Stimulated activated naive CD8-positive, alpha-beta T cell treated with anti-CD3 and anti-CD28 coated beads, Interleukin-15, amount 100 ng/mL, for 72 hours (primary cell): ENCODE measurements around the gene ATP5PB.

Source experiments
- ATAC-seq: fragments of 150-1000 bp; cut with Tn5 transposase; 2 replicates; pipeline ENCODE4 v1.10.0; 2021; ENCODE audit warnings: mild to moderate bottlenecking, moderate library complexity
- DNase-seq, 2 donors: peaks; one replicate each; pipeline ENCODE4 v3.0.0; 2021 to 2022
- H3K27ac Mint-ChIP-seq, 2 donors: one replicate each; pipeline ENCODE4 v1.8.0; 2022; ENCODE audit warnings: mild to moderate bottlenecking in 2 of 2, mixed read lengths in 2 of 2, moderate library complexity in 2 of 2
- H3K27me3 Mint-ChIP-seq: one replicate; pipeline ENCODE4 v1.8.0; 2022; ENCODE audit warnings: mixed read lengths
- H3K4me1 Mint-ChIP-seq: one replicate; pipeline ENCODE4 v1.8.0; 2022; ENCODE audit warnings: mild to moderate bottlenecking, mixed read lengths
- H3K4me3 Mint-ChIP-seq, 2 donors: one replicate each; pipeline ENCODE4 v1.8.0; 2022; ENCODE audit warnings: mild to moderate bottlenecking in 2 of 2, mixed read lengths in 2 of 2, moderate library complexity in 1 of 2
- H3K9me3 Mint-ChIP-seq, 2 donors: one replicate each; pipeline ENCODE4 v1.8.0; 2022; ENCODE audit warnings: mixed read lengths in 2 of 2

Gene ATP5PB, protein sequence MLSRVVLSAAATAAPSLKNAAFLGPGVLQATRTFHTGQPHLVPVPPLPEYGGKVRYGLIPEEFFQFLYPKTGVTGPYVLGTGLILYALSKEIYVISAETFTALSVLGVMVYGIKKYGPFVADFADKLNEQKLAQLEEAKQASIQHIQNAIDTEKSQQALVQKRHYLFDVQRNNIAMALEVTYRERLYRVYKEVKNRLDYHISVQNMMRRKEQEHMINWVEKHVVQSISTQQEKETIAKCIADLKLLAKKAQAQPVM

DNA sequence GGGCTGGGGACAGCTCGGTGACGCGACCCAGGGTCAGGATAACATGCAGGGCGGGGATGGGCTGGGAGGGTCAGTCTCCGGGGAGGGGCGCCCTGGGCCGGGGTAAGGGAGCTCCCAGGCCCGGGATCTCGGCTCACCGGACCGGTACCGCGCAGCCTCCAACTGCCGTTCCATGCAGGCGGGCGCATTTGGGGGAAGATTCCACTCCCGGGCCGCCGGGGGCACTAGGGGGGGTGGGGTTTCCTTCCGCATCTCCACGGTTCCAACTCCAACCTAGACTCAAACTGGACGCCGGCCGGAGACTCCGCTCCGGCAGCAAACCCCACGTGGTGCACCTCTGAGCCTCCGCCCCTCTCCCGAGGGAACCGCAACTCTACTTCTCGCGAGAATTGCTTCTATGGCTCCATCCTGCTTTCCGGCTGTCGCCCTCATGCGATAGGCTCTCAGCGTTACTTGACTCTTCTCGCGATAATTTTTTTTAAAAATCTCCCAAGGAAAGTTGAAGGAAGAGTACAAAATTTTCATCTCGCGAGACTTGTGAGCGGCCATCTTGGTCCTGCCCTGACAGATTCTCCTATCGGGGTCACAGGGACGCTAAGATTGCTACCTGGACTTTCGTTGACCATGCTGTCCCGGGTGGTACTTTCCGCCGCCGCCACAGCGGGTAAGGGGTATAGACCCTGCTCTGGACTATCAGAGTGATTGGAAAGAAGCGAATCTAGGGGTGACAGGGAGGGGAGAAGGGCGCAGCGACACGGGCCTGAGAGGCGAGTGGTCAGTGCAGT, at the start of gene ATP5PB, which contains the start of gene WDR77:
ATP5PB (plus strand) TSS at position 547 of the 785 bp plus-strand sequence; CDS start at position 625, 78 bp downstream.
WDR77 (minus strand) TSS at position 339 of the 785 bp plus-strand sequence; CDS start at position 252, 87 bp downstream.
- Mint-ChIP-seq H3K9me3 (no peaks in the 10 kb centered on the region), H3K4me1 (peaks cover 67% of the 10 kb centered on the region), H3K27me3 (no peaks in the 10 kb centered on the region), H3K4me3 (peak within 1 kb of the TSS; percentile 100), H3K27ac (peak within 1 kb of the TSS; percentile 99 to 100)
- peak; percentile 96 for ATAC-seq
- DNase-seq: peak; percentile 90 to 96

DNA sequence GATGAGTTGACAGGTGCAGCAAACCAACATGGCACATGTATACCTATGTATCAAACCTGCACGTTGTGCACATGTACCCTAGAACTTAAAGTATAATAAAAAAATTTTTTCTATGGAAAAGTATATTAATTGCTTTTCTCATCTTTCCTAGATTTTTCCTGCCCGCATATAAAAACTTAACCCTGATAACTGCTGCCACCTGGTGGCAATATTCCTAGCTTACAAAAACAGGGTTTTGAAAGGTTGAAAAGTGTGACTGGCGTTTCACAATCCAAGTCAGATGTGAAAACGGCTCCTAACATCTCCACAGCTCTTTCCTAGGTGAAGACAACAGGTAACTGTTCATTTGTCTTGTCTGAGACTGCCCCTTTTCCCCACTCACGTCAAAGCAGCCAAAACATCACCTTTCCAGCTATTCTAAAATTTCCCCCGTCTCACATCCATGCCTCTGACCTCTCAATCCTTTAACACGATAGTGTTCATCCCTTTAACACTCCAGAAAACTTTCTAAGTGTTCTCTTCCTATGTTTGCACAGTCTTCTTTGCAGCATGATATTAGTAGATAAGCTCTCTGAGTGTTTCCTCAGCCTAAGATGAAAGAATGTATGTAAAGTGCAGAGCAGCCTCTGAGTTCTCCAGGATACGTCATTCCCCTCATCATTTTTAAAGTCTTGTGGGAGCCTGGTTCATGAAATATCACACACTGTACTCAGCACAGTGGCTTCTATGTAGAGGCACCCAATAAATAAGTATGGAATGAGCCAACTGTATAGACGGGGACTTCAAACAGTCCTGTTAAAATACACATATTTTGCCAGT, 49.3 kb upstream of the ATP5PB start:
- Mint-ChIP-seq H3K9me3 (peaks cover 0 to 7% of the 10 kb centered on the region in 2 donors), H3K27ac (peak overlapping the region in 1 of 2 donors; percentile 86), H3K4me1 (peaks cover 28% of the 10 kb centered on the region), H3K27me3 (no peaks in the 10 kb centered on the region), H3K4me3 (no peak overlapping the region)
- DNase-seq: no peak
- ATAC-seq: no peak

DNA sequence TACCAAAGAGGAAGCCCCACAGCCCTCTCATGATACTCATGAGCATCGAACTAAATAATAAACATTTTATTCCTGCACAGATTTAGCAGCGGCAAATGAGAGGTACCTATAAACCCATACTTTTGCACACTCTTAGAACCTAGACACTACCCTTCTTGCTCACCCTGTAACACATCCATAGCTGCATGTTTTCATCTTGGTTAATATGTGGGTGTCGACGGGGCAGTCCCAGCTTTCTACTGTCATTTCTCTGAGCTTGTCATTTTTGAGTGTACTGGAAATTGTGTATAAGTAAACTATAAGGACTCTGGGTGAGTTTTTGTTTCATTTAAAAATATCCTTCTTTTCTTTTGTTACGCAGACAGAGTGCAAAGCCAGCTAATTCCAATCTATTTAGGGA, 47.2 kb upstream of the ATP5PB start:
- no peak overlapping the region for H3K27ac Mint-ChIP-seq
- H3K27me3 Mint-ChIP-seq: no peaks in the 10 kb centered on the region
- ATAC-seq (peak; percentile 54), DNase-seq (no peak)
- peaks cover 49% of the 10 kb centered on the region for H3K4me1 Mint-ChIP-seq
- no peak overlapping the region for H3K4me3 Mint-ChIP-seq
- H3K9me3 Mint-ChIP-seq: peaks cover 0 to 7% of the 10 kb centered on the region in 2 donors

DNA sequence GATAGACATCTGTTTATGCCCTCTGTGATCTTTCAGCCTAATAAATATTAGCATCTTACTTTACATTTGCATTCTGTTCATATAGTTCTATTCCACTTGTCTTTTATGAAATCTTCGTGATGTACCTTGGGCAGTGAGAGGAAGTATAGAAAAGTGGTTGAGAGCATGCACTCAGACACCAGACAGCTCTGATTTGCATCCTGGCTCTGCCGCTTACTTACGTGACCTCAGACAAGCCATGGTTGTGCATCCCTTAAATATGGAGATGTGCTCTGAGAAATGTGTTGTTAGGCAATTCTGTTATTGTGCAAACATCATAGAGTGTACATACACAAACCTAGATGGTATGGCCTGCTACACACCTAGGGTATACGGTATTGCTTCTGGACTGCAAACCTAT, 44.7 kb upstream of the ATP5PB start:
- DNase-seq: no peak
- Mint-ChIP-seq H3K9me3 (no peaks in the 10 kb centered on the region), H3K27ac (no peak overlapping the region), H3K4me3 (no peak overlapping the region), H3K4me1 (peaks cover 45% of the 10 kb centered on the region), H3K27me3 (no peaks in the 10 kb centered on the region)
- no peak for ATAC-seq

DNA sequence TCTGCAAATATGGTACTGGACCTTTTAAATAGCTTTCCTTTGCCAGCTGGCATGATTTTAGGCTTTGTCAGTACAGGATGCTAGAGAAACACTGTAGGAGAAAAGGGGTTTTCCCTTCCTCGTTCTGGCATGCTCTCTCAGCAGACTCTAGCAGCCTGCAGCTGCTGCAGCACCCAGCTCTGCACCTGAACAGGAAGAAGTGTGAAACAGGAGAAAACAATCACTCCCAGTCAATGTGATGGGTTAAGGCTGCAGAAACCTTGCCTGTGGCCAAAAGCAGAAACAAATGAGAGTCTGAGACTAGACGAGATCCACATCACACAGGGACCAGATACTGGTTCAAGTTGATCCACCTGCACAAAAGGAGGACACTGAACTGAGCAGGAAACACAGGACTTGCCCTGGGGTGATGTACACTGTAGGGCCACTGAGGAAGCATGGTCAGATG, 42.9 kb upstream of the ATP5PB start:
- Mint-ChIP-seq H3K9me3 (no peaks in the 10 kb centered on the region), H3K27me3 (no peaks in the 10 kb centered on the region), H3K4me1 (peaks cover 38% of the 10 kb centered on the region), H3K4me3 (peak overlapping the region; percentile 9 to 59), H3K27ac (no peak overlapping the region)
- peak; percentile 96 for ATAC-seq
- peak; percentile 26 to 27 for DNase-seq

DNA sequence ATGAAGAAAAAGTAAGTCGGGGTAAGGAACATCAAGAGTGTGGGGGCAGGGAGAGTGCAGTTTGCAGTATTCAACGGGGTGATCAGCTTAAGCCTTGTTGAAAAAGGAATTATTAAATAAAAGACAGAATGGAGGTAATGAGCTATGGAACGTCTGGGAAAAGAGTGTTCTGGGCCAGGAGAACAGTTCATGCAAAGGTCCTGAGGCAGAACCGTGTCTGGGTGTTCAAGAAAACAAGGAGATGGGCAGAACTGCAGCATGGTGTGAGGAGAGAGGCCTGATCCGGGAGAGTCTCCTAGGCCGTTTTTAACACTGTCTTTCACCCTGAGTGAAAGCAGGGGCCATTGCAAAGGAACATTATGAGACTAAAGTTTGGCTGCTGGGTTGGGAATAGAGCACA, 42.0 kb upstream of the ATP5PB start:
- no peaks in the 10 kb centered on the region for H3K9me3 Mint-ChIP-seq
- no peak overlapping the region for H3K4me3 Mint-ChIP-seq
- DNase-seq: no peak
- H3K4me1 Mint-ChIP-seq: peaks cover 32% of the 10 kb centered on the region
- H3K27me3 Mint-ChIP-seq: no peaks in the 10 kb centered on the region
- ATAC-seq: no peak
- H3K27ac Mint-ChIP-seq: no peak overlapping the region

DNA sequence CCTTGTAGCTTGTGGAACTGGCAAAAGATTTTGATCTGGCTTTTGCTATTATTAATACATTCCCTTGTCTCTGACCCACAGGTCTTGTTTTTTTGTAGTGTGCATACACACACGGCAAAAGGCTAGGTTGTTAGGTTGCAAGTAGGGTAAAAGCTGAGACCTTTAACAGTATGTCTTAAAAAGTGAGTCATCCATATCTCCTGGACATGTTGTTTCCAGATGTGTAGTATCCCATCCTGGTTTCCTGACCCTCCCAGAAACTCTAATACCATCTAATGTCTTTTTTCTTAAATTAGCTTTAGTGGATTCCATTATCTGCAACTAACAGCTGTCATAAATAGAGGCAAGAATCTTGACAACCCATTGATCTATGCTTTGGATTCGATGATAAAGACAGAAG, 36.4 kb upstream of the ATP5PB start:
- no peaks in the 10 kb centered on the region for H3K4me1 Mint-ChIP-seq
- H3K27ac Mint-ChIP-seq: no peak overlapping the region
- H3K27me3 Mint-ChIP-seq: no peaks in the 10 kb centered on the region
- ATAC-seq (no peak), DNase-seq (no peak)
- H3K9me3 Mint-ChIP-seq: no peaks in the 10 kb centered on the region
- H3K4me3 Mint-ChIP-seq: no peak overlapping the region

DNA sequence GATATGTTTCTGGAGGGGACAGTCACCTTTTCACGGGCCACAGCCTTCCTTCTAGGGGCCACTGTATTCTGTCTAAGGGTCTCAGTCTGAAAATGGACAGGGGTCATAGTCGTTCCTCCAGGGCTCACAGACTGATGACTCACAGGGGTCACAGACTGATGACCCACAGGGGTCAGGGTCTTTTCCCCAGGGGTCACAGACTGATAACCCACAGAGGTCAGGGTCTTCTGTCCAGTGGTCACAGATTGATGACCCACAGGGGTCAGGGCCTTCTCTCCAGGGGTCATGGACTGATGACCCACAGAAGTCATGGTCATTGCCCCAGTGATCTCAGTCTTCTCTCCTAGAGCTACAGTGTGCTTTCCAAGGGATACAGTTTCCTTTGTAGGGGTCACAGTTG, 34.5 kb upstream of the ATP5PB start:
- Mint-ChIP-seq H3K4me1 (no peaks in the 10 kb centered on the region), H3K9me3 (no peaks in the 10 kb centered on the region), H3K27ac (no peak overlapping the region), H3K27me3 (no peaks in the 10 kb centered on the region), H3K4me3 (no peak overlapping the region)
- ATAC-seq (no peak), DNase-seq (no peak)

DNA sequence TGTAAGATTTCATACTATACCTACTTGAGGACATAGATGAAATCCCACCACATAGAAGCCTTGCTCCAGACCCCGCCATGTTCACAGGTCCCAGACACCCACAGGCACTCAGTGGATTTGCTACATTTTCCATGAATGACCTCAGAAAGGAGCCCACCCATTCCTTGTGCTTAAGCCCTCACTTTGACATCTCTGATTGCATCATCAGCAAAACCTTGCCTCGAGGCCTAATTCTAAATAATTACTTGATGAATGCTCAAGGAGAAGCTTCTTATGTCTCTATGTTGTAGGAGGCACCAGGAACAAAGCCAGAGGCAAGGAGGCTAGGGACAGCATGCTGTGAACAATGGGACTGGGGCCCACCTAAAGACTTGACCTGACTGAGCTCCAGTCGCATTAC, 33.8 kb upstream of the ATP5PB start:
- no peaks in the 10 kb centered on the region for H3K27me3 Mint-ChIP-seq
- no peak overlapping the region for H3K27ac Mint-ChIP-seq
- no peak overlapping the region for H3K4me3 Mint-ChIP-seq
- H3K4me1 Mint-ChIP-seq: no peaks in the 10 kb centered on the region
- no peaks in the 10 kb centered on the region for H3K9me3 Mint-ChIP-seq
- DNase-seq (no peak), ATAC-seq (no peak)

DNA sequence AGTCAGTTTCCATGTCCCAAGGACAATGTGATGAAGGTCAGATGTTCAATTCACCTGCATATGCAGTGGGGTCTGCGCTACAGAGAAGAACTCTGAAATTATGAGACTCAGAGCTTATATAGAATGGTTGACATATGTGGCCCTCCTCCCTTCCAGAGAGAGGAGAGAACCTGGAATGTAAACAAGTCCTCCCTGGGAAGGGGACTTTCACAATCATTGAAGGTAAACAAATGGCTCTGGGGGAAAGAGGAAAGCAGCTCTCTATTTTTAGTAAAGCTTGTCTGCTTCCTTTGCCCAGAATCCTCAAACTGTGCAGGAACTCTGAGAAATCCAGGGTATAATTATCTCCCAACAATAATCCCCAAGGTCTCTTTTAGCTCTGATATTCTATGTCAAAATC, 31.5 kb upstream of the ATP5PB start:
- H3K27ac Mint-ChIP-seq: no peak overlapping the region
- no peak for DNase-seq
- no peak overlapping the region for H3K4me3 Mint-ChIP-seq
- H3K4me1 Mint-ChIP-seq: no peaks in the 10 kb centered on the region
- no peaks in the 10 kb centered on the region for H3K9me3 Mint-ChIP-seq
- no peaks in the 10 kb centered on the region for H3K27me3 Mint-ChIP-seq
- ATAC-seq: no peak

DNA sequence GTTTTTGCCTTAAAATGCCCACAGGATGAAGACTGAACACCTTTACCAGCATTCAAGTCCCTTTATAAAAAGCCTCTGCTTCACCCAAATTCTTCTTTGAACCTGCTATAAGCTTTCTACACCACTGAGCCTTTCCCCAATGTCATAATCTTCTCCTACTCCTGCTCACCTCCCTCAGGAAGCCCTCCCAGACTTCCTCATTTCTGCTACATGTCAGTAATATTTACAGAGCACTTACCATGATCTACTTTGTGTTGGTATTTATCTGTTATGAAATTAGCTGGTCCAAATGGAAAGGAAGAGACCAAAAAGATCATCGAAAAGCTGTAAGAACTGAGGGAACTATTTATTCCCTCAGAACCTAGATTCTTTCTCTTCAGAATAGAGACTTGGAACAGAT, 30.2 kb upstream of the ATP5PB start:
- H3K27me3 Mint-ChIP-seq: no peaks in the 10 kb centered on the region
- no peak overlapping the region for H3K27ac Mint-ChIP-seq
- H3K4me3 Mint-ChIP-seq: no peak overlapping the region
- H3K9me3 Mint-ChIP-seq: no peaks in the 10 kb centered on the region
- DNase-seq (no peak), ATAC-seq (no peak)
- H3K4me1 Mint-ChIP-seq: no peaks in the 10 kb centered on the region

DNA sequence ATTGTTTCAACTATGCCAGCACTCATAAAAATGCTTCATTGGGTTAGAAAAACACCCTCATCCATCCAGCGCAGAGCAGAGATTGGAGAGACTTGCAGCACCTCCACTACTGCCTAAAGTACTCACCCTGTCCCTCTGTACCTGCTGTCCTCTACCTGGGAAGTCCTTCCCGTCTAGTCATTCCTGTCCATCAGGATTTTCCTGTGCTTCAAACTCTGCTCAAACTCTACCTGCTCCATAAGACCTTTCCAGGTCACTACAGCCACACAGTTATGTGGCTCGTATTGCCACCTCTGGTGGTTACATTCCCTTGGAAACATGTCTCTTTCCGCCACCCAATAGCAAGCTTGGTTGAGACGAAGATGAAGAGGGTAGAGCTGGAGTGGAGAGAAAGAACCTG, 28.9 kb upstream of the ATP5PB start:
- H3K27me3 Mint-ChIP-seq: no peaks in the 10 kb centered on the region
- H3K4me1 Mint-ChIP-seq: no peaks in the 10 kb centered on the region

DNA sequence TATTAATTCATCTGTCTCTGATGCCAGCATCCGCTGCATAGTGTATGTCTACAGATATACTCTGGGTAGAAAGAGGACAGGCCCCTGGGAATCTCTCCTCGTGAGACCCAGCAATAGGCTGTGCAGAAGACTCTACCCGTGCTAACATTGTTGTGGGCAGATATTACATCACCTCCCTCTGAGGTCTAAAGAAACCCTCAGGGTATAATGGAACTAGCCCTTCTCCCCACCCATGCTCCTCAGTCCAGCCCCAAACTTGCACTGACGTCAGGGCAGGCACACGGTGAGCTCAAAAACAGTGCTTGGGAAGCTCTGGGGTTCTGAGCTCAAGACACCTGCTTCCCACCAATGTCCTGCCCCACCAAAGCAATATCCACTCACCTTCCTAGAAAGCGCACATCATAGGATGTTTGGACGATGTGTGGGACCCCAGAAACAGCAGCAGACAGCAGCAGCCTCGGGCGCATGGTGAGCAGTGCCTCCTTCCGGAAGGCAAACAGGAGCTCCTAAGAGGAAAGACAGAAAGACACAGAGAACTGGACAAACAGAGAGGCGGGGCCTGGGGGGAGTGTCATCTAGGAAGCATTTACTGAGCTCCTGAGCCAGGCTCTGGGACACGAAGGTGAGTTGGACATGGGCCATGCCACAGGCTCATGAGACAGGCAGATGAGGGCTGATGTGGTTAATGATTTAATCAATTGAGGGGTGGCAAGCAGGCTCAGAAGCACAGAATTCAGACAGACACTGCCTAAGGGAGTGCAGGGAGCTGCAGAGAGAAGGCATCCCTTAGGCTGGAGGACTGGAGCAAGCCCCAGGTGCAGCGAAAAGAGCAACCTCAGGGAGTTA, 26.5 kb upstream of the ATP5PB start:
- no peak for DNase-seq
- peak overlapping the region in 1 of 2 donors; percentile 4 for H3K27ac Mint-ChIP-seq
- H3K27me3 Mint-ChIP-seq: no peaks in the 10 kb centered on the region
- no peaks in the 10 kb centered on the region for H3K4me1 Mint-ChIP-seq
- H3K4me3 Mint-ChIP-seq: no peak overlapping the region
- no peak for ATAC-seq
- no peaks in the 10 kb centered on the region for H3K9me3 Mint-ChIP-seq

More for the DNA sequence above, 28.9 kb upstream of the ATP5PB start:
- H3K9me3 Mint-ChIP-seq: no peaks in the 10 kb centered on the region
- H3K27ac Mint-ChIP-seq: no peak overlapping the region
- DNase-seq: no peak
- no peak overlapping the region for H3K4me3 Mint-ChIP-seq
- ATAC-seq: no peak

DNA sequence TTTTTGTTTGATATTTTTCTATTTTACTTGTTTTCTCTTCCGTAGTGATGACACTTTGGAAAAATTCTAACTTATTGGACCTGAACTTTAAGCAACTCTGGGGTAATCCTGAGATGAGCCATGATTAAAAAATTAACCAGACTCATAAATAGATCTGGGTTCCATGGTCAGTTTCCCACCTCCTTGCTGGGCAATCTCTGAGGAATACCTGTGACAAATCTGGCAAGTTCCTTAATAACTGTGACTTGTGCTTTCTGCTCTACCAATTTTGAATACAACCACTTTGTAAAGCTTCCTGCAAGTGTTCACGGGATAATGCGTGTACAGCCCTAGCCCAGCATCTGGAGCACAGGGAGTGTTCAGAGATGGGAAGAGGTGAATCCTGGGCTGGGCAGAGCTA, 25.0 kb upstream of the ATP5PB start:
- DNase-seq (no peak), ATAC-seq (no peak)
- Mint-ChIP-seq H3K9me3 (no peaks in the 10 kb centered on the region), H3K4me1 (no peaks in the 10 kb centered on the region), H3K4me3 (no peak overlapping the region), H3K27me3 (no peaks in the 10 kb centered on the region), H3K27ac (no peak overlapping the region)

DNA sequence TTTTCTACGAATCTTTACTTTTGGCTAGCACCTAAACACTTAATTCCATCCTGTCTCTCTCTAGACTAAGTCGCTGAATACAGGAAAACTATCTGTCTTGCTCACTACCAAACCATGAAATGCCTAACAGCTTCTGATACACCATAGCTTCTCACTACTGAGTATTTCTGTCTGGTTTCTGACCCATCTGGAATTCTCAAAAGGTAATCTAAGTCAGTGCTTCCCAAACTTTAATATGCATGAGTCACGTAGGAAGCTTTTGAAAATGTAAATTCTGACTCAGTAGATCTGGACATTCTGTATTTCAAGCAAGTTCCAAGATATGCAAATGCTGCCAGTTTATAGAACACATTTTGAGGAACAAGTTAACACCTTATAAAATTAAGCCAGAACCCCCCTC, 12.5 kb upstream of the ATP5PB start:
- Mint-ChIP-seq H3K27me3 (no peaks in the 10 kb centered on the region), H3K4me3 (no peak overlapping the region), H3K9me3 (no peaks in the 10 kb centered on the region), H3K27ac (no peak overlapping the region), H3K4me1 (peaks cover 7% of the 10 kb centered on the region)
- no peak for DNase-seq
- no peak for ATAC-seq
